ENCODE data around the gene LARGE1.
"Not testable (repeated sequence)": the region's sequence is repeated elsewhere in the genome, so short reads cannot be mapped to it uniquely, and the experiment has no call there.

The LARGE1 gene

DNA sequence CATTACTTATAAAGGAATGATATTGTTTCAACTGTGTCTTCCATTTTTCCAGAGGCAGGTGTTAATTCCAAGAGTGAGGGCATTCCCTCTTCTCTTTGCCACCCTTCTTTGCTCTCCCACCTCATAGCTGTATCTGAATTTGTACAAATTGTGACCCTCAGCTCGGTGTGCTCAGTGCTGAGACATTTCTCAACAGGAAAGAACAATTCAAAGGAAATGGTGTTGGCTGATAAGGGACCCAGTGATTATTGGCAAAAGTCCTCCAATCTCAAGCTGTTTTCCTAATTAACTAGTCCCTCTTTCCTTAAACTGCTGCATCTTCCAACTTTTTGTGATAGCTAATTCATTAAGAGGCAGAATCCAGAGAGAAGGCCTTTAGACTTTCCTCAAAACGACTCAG, 453.2 kb downstream of the LARGE1 start:
- no peak for DNase-seq

DNA sequence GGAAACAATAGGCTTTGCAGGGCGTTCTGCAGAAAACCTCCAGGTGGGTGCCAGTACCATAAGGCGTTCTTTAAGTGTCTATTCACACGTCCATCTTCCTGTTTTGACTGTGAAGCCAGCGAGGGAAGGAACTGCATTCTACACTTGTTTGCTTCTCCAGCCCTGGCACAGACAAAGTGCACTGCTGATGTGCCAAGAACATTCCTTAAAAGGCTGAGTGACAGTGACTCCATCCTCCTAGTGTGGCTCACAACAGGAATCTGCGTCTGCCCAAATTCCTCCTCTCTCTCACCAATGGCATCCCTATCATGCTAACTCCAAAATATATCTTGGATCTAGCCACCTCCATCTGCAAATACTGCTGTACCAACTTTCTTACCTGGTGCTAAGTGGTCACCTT, 454.7 kb downstream of the LARGE1 start:
- DNase-seq = no peak

DNA sequence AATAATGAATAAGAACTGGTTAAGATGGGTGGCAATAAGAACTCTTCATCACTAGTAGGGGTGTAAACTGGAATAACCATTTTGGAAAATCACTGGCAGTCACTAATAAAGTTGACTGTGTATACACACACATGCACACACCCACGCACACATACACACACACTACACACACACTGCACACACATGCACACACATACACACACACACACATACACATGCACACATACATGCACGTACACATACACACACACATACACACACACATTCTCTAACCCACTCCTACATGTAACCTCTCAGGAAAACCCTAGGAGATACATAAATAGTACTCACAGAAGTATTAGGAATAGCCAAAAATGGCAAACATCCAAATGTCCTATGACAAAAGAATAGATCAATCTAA, 455.6 kb downstream of the LARGE1 start:
- DNase-seq = no peak

DNA sequence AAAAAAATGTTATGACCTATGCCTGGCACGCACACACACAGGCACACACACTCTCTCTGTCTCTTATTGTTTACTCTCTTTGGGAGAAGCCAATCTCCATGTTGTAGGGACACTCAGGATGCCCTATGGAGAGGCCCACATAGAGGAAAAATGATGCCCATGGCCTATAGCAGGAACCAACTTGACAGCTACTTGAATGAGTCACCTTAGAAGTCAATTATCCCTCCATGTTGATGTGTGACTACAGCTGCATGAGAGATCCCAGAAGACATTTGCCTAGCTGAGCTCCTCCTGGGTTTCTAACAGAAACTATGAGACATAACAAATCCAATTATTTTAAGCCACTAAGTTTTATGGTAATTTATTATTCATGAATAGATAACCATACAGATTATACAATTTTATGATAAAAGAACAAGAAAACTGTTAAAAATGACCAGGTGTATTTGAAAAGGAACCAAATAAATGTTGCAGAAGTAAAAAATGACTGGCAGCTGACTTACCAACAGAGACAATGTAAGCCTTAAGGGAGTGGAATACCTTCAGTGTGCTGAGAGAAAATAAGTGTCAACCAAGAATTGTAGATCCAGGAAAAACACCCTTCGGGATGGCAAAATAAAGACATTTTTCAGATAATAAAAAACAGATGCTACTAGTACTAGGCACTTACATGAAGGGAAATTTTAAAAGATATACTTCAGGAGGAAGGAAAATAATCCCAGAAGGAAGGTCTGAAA, 458.4 kb downstream of the LARGE1 start:
- DNase-seq = no peak

DNA sequence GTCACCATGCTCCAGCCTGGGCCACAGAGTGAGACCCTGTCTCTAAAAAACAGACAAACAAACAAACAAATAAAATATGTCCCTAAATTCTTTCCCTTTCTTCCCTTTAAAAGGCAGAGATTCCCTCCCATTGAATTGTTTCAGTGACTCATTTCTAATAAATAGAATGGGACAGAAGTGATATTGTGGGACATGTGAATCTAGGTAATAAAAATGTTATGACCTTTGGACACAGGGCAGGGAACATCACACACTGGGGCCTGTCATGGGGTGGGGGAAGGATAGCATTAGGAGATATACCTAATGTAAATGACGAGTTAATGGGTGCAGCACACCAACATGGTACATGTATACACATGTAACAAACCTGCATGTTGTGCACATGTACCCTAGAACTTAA, 459.0 kb downstream of the LARGE1 start:
- DNase-seq = not testable (repeated sequence)

DNA sequence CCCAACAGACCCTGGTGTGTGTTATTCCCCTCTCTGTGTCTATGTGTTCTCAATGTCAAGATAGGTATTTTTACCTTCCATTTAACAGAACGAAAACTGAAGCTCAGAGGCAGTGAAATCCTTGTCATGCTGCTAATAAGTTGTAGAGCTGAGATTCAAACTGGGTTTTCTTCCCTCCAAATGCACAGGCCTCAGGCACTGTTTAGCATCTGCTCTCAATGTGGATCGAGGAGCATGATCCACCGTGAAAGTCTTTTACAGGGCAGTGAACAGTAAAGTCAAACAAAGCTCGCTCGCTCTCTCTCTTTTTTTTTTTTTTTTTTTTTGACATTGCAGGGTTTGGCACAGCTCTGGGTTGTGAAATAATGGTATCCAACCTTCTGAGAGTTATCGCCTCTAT, 461.1 kb downstream of the LARGE1 start:
- no peak for DNase-seq

DNA sequence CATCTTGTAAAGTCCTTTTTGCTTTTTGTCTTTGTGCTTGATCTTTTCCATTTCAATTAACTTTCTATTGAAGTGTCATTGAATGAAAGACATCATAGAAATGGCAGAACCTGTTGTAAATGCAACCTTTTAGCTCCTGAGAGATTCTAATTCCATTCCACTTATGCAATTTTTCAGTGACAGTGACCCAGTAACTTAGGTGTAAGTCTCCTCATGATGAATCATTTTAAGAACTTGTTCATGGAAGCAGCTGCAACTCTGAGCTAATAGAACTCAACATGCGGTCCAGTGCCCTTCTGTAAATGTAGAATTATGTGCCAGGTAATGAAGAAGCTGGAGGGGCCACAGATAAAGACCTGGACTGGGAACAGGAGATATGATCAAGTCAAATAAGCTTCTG, 463.8 kb downstream of the LARGE1 start:
- no peak for DNase-seq

DNA sequence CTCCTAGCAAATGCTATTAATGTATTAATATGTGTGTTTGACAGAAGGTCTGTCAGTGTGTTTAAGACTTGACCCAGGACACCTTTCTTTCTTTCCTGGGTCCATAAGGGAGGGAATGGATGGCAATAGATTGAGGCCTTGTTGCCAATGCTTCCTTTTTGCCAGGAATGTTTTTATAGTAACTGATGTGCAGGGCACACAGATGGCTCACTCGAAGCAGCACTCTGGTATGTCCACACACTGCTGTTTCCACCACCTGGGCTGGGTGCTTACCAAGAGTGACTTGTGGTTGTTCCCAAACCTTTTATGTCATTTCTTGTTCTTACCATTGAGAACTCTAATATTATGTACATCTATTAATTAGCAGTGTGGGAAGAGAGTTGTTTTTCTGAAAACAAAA, 465.2 kb downstream of the LARGE1 start:
- no peak for DNase-seq

DNA sequence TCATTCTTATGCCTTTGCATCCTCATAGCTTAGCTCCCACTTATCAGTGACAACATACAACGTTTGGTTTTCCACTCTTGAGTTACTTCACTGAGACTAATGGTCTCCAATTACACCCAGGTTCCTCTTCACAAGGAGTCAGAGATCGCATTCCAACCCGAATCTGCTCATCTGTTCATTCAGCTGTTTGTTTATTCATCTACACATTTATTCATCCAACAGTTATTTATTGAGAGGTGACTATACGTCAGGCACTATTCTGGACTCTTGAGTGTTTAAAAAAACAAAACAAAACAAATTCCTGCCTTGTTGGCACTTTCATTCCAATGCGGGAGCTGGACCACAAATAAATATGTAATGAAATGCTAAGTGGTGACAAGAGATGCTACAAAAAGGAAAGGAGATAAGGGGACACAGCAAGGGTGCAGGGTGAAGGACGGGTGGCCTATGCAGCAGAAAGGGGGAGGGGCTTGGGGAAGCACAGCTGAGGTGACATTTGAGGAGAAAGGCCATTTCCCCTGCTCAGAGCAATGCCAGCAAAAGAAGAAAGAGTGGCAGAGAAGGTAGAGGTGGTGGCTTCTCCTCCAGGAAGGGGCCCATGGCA, 468.3 kb downstream of the LARGE1 start:
- no peak for DNase-seq

DNA sequence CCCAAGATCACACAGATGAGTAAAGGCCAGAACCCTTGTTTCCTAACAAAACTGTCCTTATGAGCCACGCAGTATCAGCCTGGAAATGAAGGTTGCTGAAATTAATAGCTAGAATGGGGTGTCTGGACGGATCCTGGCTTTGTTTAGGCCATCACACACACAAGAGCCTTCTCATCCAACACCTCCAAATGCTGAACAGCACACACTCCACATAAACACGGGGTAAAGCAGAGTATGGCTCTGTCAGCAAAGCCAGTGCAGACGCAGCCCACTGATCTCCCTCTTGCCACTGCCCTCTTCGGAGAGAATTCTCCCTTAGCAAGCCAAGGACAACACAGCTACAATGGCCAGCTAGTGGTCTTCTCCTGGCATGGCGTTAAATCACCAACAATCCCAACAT, 469.5 kb downstream of the LARGE1 start:
- DNase-seq = no peak

DNA sequence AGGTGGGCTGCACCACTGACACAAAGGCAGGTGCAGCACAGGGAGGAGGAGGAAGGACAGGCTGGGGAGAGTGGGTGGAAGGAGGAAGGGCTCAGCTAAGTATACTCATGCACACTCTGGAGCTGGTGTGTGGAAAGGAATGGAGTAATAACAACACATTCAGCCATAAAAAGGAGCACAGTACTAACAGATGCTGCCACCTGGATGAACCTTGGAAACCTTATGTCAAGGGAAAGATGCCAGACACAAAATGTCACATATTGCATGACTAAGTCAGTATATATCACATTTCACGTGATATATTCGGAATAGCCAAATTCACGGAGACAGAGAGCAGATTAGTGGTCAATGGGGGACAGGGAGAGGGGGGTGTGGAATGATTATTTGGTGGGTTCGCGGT, 472.5 kb downstream of the LARGE1 start:
- DNase-seq = no peak

DNA sequence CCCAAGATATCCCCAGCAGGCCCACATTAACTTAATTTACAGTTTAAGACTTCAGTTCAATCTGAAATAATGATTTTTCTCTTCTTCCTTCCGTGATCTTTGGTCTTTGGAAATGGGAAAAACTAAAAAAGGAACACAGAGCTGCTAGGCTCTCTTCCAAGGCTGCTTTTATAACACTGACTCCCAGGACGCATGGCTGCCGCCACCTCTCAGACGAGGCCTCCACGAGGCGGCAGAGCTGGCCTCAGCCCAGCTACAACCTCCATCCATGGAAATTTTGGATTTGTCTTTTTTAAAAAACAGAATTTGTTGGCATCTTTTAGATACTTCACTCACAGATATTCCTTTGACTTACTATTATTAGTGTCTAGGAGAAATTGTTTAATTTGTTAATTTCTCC, 476.6 kb downstream of the LARGE1 start:
- no peak for DNase-seq

DNA sequence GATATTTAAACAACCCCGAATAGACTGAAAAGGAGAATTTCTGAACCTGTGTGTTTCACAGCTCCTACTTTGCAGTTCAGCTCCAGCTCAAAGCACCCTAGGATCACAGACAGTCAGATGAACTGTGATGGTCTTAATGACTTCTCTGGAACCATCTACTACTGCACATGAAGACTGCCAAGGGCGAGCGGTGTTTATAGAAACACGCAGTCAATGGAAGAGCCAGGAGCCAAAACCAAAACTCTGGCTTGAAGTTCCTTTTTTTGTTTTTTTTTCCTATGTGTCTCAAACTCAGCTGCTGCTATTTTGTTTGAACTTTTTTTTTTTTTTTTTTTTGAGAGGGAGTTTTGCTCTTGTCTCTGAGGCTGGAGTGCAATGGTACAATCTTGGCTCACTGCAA, 479.5 kb downstream of the LARGE1 start:
- peak in 1 of 2 experiments; percentile 41 for DNase-seq

DNA sequence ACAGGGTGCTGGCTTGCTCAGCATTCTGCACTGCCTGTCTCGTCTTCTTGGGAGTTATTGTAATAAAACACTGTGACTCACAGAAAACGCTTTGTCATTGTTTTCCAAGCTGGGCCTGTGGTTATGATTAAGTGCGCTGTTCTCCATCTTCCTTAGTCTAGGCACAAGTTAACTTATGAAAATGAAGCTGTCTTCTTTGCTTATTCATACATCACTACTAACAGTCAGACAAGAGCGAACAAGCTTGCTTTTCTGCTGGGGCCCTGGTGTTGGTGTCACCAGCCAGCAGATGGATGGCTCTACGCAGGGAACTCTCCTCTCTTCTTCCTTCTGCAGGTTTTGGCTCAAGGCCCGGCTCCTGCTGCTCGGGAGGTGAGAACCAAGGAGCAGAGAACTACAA, 482.0 kb downstream of the LARGE1 start:
- DNase-seq = peak; percentile 91 to 97

DNA sequence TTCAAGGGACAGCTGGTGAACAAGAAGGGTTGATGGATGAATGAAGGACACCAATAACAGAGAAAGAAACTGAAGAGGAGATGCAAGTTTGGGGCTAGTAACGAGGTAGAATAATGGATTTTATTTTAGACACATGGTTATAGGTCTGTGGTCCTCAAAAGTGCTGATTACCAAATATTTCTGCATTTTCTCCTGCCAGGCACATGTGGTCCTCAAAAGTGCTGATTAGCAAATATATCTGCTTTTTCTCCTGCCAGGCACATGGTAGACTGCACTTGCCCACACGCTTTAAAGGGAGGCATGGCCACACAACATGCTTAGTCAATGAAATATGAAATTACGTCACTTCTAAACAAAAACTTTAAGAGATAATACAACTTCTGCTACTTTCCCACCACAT, 489.0 kb downstream of the LARGE1 start:
- DNase-seq = no peak

DNA sequence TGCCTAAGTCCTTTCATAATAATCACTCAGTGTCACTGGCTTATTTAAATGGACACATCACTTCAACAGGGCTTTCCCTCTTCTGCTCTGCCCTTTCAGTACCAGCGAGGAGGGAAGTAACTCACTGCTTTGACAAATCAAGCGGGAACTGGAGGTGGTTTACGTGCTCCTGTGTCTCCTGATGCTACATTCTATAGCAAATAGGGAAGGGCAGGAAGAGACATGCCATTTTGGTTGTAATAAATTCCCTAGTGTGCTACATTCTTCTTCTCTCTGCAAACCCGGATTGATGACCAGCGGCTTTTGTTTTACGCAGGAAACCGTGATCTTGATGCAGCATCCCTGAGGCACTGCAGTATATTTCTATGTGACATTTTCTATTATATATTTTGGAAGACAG, 491.0 kb downstream of the LARGE1 start:
- DNase-seq = no peak

DNA sequence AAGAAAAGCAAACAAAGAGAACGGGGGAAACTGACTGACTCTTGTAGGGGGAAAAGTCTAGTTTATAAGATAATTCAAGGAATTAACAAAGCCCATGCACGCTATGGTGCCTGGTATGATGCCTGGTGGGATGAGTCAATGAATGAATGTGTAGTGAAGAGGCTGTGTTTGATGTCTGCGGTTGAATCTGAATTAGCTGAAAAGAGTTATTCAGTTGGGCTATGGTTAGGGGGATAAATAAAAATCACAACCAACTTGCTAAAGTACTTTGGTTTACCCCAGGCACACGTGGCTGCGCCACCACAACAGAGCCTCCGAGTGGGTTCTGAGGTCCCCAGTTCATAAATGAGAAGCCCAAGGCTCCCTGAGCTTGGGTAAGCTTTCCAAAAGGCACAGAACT, 492.8 kb downstream of the LARGE1 start:
- no peak for DNase-seq

DNA sequence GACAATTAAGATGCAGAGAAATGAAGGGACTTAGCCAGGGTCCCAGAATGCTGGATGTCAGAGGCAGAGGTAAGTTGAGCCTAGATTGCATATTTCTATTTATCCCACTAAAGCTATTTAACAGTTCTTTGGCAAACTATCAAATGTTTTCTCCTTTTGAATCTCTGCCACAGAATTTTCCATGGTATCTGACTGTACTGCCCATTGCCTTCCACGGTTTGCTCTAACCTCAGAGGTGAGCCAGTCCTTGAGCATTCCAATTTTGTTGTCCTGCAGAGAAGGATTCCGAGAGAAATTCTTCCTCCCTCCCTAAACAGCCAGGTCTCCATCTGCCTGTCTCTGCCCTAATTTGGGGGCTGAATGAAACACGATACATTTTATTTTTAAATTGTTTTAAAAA, 493.8 kb downstream of the LARGE1 start:
- no peak for DNase-seq

DNA sequence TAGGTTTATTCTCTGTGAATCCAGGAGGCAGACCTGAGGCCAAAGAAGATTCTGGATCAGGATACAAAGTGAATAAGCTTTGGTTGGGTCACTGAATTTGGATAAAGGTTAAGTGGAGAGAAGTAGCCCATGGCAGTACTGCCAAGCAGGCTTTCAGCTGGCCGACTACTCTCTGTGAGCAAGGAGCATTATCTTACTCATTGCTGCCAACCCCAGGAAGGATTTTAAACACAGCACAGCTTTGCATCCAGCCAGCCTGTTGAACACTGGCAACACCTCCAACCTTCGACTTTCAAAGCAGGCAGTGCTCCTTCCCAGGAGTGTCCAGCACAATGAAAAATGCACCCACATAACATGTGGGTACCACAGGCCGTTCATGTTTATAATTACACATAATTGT, 498.4 kb downstream of the LARGE1 start:
- DNase-seq = no peak

DNA sequence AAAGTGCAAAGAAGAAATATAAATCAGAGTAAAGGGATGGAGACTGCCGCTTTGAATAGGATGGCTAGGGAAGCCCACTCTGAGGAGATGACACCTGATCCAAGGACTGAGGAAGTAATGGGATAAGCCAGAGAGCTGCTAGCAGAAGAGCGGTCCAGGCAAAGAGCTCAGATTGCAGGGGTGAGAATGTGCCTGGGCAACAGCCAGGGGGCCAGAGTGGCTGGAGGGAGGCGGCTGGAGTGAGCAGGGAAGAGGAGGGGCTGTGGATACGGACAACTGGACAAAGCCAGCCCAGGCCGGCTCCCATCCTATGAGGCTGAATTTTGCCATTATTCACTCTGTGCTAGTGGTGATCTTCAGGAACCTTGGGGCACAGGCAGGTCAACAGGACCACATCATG, 501.8 kb downstream of the LARGE1 start:
- no peak for DNase-seq

DNA sequence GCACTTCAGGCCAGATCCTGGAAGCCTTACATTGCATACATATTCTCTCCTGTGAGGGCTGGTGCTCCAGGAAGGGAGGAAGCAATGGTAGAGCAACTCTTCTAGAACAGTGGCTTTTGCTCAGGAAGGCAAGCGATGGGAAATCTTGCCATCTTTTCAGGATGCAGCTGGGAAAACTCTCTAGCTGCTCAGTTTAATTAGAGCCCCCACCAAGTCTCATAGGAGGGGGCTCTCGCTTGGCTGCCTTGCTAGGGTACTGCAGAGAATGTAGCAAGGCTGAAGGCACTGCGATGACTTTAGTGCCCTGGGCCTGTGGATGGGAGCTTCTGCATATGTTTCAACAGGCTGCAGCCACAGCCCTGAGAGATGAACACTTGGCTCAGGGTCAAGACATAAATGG, 504.9 kb downstream of the LARGE1 start:
- DNase-seq = no peak

DNA sequence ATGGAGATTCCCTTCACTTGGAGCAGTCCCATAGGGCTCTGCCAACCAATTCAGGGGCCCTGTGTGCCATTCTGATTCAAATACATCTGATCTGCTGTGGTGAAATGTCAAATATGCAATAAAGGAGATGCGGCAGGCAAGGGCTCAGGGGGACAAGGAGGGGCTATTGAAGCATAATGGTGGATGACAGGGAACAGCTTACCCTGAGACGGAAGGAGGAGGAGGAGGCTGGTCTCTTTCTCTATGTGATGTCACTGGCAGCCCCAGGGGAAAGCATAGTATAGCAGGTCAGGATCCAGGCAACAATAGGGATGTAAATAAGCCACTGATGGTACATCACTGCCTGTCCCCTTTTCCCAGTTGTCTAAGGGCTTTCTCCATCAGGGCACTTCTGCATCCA, 511.2 kb downstream of the LARGE1 start:
- DNase-seq = no peak

DNA sequence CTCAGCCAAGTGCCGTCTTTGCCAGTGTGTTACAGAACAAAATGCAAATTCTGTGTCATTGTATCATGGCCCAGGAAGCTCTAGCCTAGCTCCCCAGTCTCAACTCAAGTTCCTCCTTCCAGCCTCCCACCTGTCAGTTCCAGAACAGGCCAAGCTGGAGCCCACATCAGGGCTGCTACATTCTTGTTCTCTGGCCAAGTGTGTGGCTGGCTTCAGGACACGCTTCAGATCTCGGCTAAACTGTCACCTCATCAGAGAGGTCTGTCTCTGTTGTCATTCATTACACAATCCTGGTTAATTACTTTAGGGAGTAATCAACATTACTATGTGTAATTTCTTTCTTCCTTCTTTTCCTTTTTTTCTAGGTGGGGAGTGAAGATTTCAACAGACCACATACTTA, 515.1 kb downstream of the LARGE1 start:
- DNase-seq = peak in 1 of 2 experiments; percentile 4

DNA sequence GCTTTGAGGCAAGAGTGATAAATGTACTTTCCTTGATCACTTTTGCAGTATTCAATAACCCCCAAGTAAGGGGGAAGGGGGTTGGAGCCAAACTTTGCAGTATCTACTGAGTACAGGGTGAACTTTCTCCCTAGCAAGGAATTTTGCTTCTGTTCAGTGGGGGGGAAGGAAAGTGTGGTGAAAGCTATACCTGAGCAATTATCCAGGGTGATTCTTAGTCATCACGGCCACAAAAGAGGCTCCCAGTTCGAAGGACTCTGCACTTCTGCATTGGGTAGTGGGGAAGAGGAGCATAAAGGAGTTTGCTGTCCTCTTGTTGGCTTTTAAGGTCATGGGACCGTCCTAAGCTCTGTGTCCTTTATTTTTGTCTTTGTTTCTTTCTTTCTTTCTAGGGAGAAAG, 515.6 kb downstream of the LARGE1 start:
- DNase-seq = no peak

DNA sequence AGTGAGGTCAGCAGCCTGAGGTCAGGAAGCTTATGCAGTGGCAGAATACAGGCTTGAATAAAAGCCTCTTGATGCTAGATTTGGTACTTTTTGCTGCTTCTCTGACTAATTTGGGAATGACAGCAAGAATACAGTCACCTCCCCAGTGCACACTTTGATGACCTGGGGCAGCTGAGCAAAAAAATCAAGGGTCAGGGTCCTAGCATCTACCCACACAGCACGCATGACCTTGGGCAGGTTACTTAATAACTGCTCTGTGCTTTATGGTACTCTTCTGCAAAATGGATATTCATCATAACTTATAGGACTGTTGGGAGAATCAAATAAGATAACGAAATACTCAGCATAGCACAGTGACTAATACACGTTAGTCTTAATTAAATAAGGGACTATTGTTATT, 518.0 kb downstream of the LARGE1 start:
- no peak for DNase-seq

All from NCI-H526 (cell line).